ENCODE results near the gene OPN1SW. TPM values are rescaled to one million over a fixed set of nuclear protein-coding genes. Genes with fewer than 3 reads are reported as not detected.

The OPN1SW gene
- total and polyA plus RNA-seq, 10 donors: not detected

GRCh38 chr7:128778946-128779345 lies 3.4 kb upstream of the OPN1SW start:
- H3K27ac ChIP-seq: no peak overlapping the region
- no peaks in the 10 kb centered on the region for H3K4me1 ChIP-seq
- 94 to 100% (median 98%) methylated on average over 3 to 5 of the region's 5 CpGs for WGBS, 5 donors
- no peak for TF ChIP-seq CTCF (IDR thresholded peaks at IDR 0.05 in 8 of 11, conservative IDR thresholded peaks at IDR 0.05 in 3 of 11)
- TF ChIP-seq POLR2AphosphoS5 (IDR thresholded peaks at IDR 0.05): no peak
- TF ChIP-seq POLR2A (IDR thresholded peaks at IDR 0.05): no peak
- no peak for DNase-seq
- intact Hi-C loops (cut with DNase I; ENCODE audit: low total_unique reads): no loop called here
- H3K36me3 ChIP-seq: peaks cover 0 to 12% (median 1%) of the 10 kb centered on the region in 6 donors
- H3K9me3 ChIP-seq: peaks cover 0 to 22% (median 13%) of the 10 kb centered on the region in 8 donors
- H3K27me3 ChIP-seq (replicated peaks in 1 of 7): no peaks in the 10 kb centered on the region
- H3K4me3 ChIP-seq: no peak overlapping the region

- H3K36me3 ChIP-seq: peaks cover 0 to 27% (median 10%) of the 10 kb centered on the region in 6 donors
- no peak overlapping the region for H3K4me3 ChIP-seq
- WGBS, 5 donors: 69 to 85% (median 76%) methylated on average over 5 of the region's 5 CpGs
- no peak for DNase-seq
- peaks cover 0 to 22% (median 13%) of the 10 kb centered on the region in 8 donors for H3K9me3 ChIP-seq
- H3K27me3 ChIP-seq (replicated peaks in 1 of 7): no peaks in the 10 kb centered on the region
- no peaks in the 10 kb centered on the region for H3K4me1 ChIP-seq
- intact Hi-C loops (cut with DNase I; ENCODE audit: low total_unique reads): no loop called here
- TF ChIP-seq POLR2AphosphoS5 (IDR thresholded peaks at IDR 0.05): no peak
- no peak for TF ChIP-seq POLR2A (IDR thresholded peaks at IDR 0.05)
- no peak for TF ChIP-seq CTCF (IDR thresholded peaks at IDR 0.05 in 8 of 11, conservative IDR thresholded peaks at IDR 0.05 in 3 of 11)
- no peak overlapping the region for H3K27ac ChIP-seq
These were observed 1.8 kb upstream of the OPN1SW start for GRCh38 chr7:128777156-128778123.

- TF ChIP-seq POLR2A (IDR thresholded peaks at IDR 0.05) (no peak), CTCF (IDR thresholded peaks at IDR 0.05 in 8 of 11, conservative IDR thresholded peaks at IDR 0.05 in 3 of 11) (no peak), POLR2AphosphoS5 (IDR thresholded peaks at IDR 0.05) (no peak)
- no peaks in the 10 kb centered on the region for H3K4me1 ChIP-seq
- H3K9me3 ChIP-seq: peaks cover 0 to 22% (median 13%) of the 10 kb centered on the region in 8 donors
- H3K27me3 ChIP-seq (replicated peaks in 1 of 7): no peaks in the 10 kb centered on the region
- no peak overlapping the region for H3K4me3 ChIP-seq
- H3K27ac ChIP-seq: no peak overlapping the region
- 95 to 99% (median 96%) methylated on average over 7 of the region's 7 CpGs for WGBS, 5 donors
- no peak for DNase-seq
- intact Hi-C loops (cut with DNase I; ENCODE audit: low total_unique reads): no loop called here
- H3K36me3 ChIP-seq: peaks cover 0 to 52% (median 24%) of the 10 kb centered on the region in 6 donors
These were observed 673 bp downstream of the OPN1SW start for GRCh38 chr7:128774921-128775320.

GRCh38 chr7:128774029-128774689 lies 1.4 kb downstream of the OPN1SW start:
- H3K27me3 ChIP-seq (replicated peaks in 1 of 7): no peaks in the 10 kb centered on the region
- intact Hi-C loops (cut with DNase I; ENCODE audit: low total_unique reads): no loop called here
- TF ChIP-seq POLR2A (IDR thresholded peaks at IDR 0.05): no peak
- no peak for TF ChIP-seq CTCF (IDR thresholded peaks at IDR 0.05 in 8 of 11, conservative IDR thresholded peaks at IDR 0.05 in 3 of 11)
- TF ChIP-seq POLR2AphosphoS5 (IDR thresholded peaks at IDR 0.05): no peak
- WGBS, 5 donors: 93 to 97% (median 96%) methylated on average over 11 to 13 of the region's 13 CpGs
- peaks cover 0 to 22% (median 13%) of the 10 kb centered on the region in 8 donors for H3K9me3 ChIP-seq
- no peak overlapping the region for H3K4me3 ChIP-seq
- DNase-seq: no peak
- H3K4me1 ChIP-seq: no peaks in the 10 kb centered on the region
- peaks cover 0 to 60% (median 31%) of the 10 kb centered on the region in 6 donors for H3K36me3 ChIP-seq
- no peak overlapping the region for H3K27ac ChIP-seq

All from spleen (tissue), 11 donors.